T47D (cell line): ENCODE data around the gene DLX6.

ENCODE experiments used
- DNase-seq, 2 experiments: peaks; one replicate each; pipeline versions ENCODE4 v3.0.0 to v3.0.0-alpha.2; 2011 to 2012; ENCODE audit warnings: low read depth in 1 of 2, low spot score in 1 of 2
- JUND ChIP-seq: IDR thresholded peaks from 2 replicates; pipeline ENCODE4 v1.6.1; 2012; ENCODE audit warnings: low read depth
- in situ Hi-C: cut with HindIII; loops from 2 replicates; pipeline ENCODE4 v1.10.0; 2016; ENCODE audit warnings: low sequenced_read_pairs, low pct_unique_long_range_greater_than_20kb

Gene DLX6

DNA sequence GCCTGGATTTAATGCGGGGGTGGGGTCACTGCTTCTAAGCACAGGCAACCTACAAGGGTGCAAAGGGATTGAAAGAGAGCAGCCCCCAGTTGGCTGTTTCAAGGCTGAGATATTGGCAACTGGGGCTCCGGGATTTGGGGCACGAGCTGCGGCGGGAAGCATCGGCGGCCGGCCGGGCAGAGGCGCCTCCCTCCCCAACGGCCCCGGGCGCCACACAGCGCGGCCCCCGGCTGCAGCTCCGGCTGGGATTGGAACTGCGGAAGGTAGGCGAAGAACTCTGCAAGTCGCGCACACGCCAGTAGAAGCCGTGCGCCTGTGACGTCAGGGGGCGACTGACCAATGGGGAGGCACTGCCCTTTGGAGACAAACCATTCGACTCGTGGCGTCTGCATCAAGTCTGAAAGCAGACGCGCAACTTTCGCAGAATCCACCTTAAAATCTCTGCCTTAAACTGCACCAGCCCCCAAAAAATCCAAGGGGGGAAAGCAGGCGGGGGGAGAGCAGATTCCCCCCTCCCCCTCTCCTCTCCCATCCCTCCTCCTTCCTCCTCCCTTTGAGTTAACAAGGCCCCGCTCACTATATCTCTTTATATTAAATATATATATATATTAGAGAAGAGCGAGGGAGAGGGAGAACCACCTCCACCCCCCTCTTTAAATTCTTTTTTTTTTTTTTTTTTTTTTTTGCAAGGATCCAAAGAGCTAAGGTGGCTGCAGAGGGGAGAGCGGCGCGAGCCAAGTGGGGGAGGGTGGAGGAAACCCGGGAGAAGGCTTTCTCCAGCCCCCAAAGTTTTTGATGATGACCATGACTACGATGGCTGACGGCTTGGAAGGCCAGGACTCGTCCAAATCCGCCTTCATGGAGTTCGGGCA lies at the start of gene DLX6:
Gene DLX6 (plus strand): TSS at position 371 of the 872 bp plus-strand sequence. CDS start 425 bp downstream, at position 796.
- TF ChIP-seq JUND = no peak
- in situ Hi-C loops = no loop called here
- no peak for DNase-seq

DNA sequence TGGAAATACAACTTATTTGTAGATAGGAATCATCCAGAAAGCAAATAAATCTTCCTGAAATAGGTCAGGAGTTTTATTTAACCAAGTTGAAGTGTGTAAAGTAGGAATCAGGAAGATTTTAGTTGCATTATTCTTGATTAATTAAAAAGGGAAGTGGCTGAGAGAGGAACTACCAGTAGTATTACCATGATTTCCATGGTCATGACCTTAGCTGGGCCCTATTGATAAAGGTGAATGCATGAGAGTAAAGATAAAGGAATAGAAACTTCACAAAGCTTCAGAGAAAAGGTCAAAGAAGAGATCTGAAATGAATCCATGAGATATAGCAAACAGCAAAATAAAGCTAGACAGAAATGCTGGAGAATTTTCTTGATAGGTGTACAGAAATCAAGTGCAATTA lies 46.2 kb upstream of the DLX6 start:
- TF ChIP-seq JUND = no peak
- in situ Hi-C loops = no loop called here
- DNase-seq = no peak

DNA sequence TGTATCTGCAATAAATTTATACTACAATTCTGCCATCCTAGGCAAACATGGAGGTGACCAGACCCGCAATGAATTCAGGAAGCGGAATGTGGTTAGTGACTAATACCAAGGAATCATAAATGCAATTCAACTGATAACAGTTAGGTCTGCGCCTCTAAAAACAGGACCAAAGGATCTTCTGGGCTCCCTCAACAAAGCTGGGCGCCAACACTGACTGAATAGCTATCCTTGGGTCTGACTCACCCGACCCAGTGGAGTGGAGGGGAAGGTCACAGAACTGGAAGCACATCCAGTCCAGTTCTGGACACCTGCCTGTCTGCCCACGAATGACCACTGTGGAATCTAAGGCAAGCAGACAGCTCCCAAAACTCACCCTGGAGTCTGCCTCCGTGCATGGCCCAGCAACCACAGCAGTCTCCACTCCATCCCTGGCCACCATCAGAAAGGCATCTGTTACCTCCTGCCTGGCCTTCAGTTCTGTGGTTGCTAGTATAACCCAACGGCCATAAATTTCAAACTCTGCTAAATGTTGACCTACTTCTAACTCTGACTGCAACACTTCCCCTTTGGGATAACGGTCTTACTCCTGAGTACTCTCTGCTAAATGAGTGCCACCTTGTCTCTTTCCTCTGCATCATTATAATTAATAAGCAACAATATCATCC lies 43.0 kb upstream of the DLX6 start:
- TF ChIP-seq JUND = no peak
- in situ Hi-C loops = no loop called here

DNA sequence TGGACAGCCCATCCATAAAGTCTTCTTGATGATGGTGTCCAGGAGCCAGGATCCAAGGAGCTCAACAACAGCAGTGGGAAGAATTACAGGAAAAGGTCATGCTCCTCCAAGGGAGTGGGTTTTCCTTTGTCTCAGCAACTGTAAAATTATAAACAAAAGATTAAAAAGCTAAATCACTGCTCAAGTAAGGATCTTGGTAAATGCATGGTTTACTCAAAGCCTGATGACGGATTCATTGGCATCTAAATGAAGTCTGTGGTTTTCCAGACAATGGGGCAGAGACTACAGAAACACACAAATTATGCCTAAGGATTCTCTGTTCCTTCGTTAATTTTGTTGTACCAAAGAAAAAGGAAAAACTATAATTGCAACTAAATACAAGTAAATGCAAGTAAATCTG lies 36.4 kb upstream of the DLX6 start:
- no peak for DNase-seq
- no peak for TF ChIP-seq JUND
- in situ Hi-C loops = no loop called here

More for the DNA sequence above, 43.0 kb upstream of the DLX6 start:
- no peak for DNase-seq

DNA sequence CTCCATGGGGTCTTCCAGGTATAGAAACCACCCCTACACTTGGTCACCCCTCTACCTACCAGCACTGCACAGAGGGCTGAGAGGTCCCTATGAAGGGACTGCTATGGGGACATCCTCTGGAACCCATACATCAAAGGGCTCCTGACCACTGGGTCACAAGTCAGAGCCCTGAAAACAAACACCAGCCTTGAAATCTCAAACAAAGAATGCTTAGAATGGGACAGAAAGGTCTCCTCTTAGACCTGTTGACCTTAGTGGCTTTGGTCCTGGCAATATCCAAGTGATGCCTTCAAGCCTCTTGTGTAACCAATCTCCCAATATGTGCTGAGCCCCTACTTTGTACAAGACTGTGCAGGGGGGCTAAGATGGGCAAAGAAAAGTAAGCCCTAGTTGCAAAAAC lies 34.6 kb upstream of the DLX6 start:
- in situ Hi-C loops = no loop called here
- no peak for DNase-seq

DNA sequence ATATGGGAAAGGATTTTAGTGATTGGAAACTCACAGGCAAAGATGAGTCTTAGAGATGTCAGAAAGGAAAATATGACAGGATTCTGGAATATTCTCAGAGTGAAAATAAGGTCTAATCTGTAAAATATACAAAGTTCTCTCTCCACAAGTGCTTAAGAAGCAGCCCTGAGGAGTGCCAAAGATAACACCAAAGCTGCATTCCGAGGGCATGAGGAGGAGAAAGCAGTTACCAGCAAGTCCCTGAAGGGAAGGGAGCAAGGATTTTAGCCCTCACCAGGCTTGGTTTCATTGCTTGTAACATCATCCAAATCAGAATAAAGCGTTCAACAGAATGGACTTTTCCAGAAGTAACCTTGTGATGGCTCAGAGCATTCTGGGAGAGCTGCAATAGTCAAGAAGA lies 31.4 kb upstream of the DLX6 start:
- in situ Hi-C loops = no loop called here
- DNase-seq = no peak
- TF ChIP-seq JUND = no peak

More for the DNA sequence above, 34.6 kb upstream of the DLX6 start:
- TF ChIP-seq JUND = no peak

DNA sequence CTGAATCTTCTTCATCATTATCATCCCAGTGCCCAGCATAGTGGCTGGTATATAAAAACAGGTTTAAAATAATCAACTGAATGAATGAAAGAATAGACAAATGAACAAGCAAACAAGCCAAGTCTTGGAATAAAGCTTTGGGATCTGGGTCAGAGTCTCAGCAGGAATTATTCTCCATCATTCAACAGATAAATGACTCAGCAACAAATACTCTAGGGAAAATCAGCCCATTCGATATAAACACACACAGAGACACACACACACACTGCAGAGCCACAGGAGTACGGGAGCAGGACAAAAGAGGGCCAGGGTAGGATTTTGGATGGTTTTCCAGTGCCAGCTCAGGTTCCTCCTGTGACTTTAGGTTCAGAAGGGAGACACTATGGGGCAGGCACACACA lies 29.2 kb upstream of the DLX6 start:
- no peak for TF ChIP-seq JUND
- DNase-seq = no peak
- in situ Hi-C loops = no loop called here

DNA sequence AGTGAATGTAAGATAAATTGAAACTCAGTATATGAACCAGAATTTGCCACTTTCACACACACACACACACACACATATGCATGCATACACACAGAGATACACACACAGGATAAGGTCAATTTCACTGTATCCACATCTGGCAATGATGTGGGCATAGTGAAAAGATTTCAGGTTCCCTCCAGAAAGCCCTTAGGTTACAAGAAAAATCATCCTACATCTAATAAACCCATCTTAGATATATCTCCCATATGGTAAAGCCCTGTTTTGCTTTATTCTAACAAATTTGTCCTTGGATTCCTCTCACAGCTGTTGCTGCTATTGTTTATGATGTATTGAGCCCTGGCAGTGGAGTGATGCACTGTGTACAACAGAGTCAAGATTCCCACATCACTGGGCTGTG lies 27.9 kb upstream of the DLX6 start:
- in situ Hi-C loops = no loop called here
- no peak for DNase-seq
- no peak for TF ChIP-seq JUND

DNA sequence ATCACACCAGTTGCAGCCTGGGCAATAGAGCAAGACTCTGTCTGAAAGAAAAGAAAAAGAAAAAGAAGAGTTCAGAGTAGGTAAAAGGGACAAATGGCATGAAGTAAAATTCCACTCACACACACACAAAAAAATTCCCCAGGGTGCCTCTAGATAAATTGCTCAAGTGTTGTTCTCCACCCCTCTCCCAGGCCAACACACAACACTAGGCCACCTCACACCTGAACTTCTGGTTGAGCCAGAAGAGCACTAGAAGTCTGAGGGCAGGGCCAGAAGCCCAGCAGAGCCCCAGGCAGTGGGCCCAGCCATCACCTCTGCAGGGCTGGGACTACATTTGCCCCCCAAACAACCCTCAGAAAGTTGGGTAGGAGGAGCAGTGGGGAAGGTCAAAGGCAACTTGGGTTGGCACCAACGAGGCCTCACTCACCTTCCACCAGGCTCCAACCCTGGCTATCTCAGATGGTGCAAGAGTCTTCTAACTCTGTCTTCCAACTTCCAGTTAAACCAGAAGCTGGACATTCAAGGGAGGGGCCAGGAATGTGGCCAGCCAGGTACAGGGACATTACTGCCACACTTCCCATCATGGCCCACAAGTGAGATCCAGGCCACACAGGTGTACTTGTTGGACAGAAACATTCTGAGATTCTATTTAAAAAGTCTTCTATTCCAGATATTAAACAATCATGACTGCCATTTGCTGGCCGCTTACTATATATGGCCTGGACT lies 25.6 kb upstream of the DLX6 start:
- in situ Hi-C loops = no loop called here
- TF ChIP-seq JUND = no peak
- DNase-seq = peak in 1 of 2 experiments; percentile 10

DNA sequence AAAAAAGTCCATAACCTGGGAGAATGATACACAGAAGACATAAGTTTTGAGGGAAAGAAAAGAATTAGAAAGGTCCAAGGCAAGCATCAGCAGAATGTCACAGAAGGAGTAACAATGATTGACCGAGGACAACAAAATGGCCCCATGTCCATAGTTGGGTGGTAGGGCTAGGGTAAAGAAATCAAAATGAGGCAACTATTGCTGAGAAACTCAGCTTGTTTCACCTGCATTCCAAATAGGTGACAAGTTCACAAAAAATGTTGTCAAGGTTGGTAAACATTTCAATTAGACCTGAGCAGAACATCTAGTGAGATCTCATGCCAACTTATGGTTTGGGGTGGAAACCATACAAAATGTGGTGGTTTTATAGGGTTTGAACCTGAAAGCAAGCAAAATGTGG lies 22.8 kb upstream of the DLX6 start:
- TF ChIP-seq JUND = no peak
- no peak for DNase-seq
- in situ Hi-C loops = no loop called here

DNA sequence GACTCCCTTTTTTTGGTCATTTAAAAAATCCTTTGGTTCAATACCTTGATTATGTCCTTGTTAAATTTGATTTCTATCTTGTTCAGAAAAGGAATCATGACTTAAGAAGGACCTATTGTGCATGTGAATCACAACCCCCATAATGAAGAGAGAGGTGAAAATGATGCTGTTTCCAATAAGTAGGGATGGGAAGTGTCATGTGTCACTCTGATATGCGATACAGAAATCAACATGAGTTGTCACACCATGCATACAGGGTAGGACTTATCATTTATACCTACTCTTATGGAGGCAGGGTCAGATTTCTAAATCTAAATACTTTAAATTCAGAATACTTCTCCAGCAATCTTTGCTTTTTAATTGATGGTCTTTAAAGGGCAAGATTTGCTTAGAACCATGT lies 19.4 kb upstream of the DLX6 start:
- TF ChIP-seq JUND = no peak
- in situ Hi-C loops = no loop called here
- DNase-seq = no peak

DNA sequence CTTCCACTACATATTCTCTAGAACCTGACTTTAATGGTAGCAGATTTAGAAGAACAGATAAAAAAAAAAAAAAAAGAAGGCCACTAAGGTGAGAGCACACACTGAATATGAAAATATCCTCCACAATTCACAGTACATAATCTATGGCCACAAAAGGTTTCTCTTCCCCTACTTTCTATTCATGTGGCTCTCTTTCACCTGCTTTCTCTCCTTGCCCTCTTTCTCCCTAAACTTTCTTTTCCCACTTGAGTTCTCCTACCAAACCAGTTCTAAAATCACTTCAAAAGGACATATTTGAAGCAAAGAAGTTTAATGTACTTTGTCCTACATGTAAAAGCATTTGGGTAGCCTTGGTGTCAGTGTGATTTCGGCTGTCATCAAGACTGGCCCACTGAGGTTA lies 18.5 kb upstream of the DLX6 start:
- no peak for TF ChIP-seq JUND
- no peak for DNase-seq
- in situ Hi-C loops = no loop called here

DNA sequence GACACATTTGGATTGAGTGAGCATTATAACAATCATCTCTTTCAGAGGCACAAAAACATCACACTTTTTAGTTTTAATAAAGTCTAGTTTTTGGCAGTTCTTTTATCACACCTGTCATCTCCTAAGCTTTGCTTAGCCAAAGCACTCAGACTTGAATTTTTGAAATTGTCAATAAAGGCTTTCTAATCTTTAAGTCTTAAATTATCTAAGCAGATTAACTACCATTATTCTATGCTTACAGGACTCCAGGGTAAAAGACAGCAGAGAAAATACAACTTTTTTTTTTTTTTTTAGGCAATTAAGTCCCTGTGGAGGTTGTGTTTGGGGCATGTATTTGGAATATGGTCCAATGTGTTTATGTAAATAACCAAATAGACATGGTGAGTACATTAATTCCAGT lies 17.6 kb upstream of the DLX6 start:
- in situ Hi-C loops = no loop called here
- no peak for TF ChIP-seq JUND
- DNase-seq = no peak
